GM13977 (cell line): ENCODE results near the gene MATN4.

Experiments
- DNase-seq: peaks from one replicate; pipeline ENCODE4 v3.0.0; 2012; ENCODE audit warnings: low spot score
- in situ Hi-C: fragments of 300-500 bp; cut with MboI; formaldehyde crosslinking; loops from one replicate; pipeline ENCODE4 v1.12.0; 2022; ENCODE audit warnings: low sequenced_read_pairs, low pct_unique_long_range_greater_than_20kb, mixed read lengths, inconsistent platforms; ENCODE audit not compliant: unreplicated experiment
- TF ChIP-seq, protein P1 (sequence below): IDR thresholded peaks from 2 replicates; pipeline ENCODE4 v1.5.1; 2012; ENCODE audit warnings: mild to moderate bottlenecking, control low read depth; ENCODE audit not compliant: insufficient read depth; ENCODE audit errors: extremely low read depth, missing control alignments

MATN4 gene

DNA sequence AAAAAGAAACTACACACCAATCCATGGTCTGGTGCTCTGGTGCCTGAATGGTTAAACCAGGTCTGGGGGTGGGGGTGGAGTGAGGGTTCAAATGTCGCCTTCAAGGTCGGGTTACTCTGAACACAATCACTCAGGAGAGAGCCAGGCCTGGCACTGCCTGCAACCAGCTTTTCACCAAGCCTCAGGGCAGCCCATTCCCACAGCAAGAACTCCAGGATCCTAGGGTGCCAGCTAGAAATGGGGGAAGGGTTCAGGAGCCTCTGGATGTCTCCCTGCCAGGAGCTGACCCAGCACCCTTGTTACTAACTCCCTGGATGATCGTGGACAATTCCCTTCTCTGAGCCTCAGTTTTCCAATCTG, 33.5 kb upstream of the MATN4 start:
- TF ChIP-seq, protein P1, sequence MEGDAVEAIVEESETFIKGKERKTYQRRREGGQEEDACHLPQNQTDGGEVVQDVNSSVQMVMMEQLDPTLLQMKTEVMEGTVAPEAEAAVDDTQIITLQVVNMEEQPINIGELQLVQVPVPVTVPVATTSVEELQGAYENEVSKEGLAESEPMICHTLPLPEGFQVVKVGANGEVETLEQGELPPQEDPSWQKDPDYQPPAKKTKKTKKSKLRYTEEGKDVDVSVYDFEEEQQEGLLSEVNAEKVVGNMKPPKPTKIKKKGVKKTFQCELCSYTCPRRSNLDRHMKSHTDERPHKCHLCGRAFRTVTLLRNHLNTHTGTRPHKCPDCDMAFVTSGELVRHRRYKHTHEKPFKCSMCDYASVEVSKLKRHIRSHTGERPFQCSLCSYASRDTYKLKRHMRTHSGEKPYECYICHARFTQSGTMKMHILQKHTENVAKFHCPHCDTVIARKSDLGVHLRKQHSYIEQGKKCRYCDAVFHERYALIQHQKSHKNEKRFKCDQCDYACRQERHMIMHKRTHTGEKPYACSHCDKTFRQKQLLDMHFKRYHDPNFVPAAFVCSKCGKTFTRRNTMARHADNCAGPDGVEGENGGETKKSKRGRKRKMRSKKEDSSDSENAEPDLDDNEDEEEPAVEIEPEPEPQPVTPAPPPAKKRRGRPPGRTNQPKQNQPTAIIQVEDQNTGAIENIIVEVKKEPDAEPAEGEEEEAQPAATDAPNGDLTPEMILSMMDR = no peak
- in situ Hi-C loops = no loop called here
- no peak for DNase-seq

DNA sequence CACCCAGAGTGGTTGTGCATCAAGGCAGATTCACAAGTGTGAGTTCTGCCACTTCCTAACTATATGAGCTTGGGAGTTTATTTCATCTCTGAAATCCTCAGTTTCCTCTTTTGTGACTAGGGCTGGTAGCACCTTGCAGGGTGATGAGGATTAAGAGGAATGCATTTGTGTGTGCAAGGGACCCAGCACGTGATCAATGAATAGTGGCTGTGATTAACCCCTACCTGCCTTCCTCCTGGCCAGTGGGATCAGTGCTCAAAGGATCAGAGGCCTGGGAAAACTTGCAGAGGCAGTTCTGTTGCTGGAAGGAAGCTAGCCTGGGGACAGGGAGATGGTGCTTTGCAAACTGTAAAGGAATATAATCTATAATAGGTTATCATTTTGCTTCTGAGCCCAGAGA, 32.9 kb upstream of the MATN4 start:
- DNase-seq = no peak
- in situ Hi-C loops = no loop called here
- TF ChIP-seq, protein P1 = no peak

DNA sequence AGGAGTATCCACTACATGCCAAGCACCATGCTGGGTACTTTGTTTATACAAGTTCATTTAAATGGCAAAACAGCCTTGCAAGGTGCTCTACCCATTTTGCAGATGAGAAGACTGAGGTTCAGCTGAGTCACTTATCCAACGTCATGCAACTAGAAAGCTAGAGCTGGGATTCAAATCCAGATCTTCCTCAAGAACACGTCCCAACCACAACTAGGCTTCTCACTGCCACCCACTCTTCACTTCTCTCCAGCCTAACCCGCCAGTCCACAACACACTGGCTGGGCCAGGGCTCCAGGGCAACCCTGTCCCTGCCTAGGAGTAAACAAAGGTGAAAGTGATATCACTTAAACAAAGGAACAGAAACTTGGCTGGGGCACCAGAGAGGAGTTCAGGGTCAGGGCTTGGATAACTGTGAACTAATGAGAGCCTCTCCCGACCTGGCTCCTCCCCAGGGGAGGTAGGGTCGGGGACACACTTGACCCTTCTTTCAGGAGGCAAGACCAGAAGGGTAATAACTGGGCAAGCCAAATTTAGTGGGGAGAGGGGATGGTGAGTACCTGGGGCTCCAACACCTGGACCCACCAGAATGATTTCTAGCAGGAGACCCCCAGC, 32.2 kb upstream of the MATN4 start:
- TF ChIP-seq, protein P1 = no peak

DNA sequence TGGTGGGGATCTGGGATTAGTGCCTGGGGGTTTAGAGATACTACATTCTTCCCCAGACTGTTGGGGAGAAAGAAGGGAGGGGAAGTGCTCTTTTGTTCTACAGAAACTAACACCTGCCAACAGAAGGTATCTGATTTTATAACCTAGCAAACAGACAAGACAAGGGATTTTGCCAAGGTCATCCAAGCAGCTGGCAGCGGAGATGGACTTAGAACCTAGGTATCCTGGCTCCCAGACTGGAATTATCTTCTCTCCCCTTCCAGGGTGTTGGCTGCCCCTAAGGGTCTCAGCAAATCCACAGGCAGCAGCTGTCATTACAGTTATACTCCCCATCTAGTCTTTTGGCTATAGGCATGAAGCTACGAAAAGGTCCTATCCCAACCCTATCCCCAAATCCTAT, 31.7 kb upstream of the MATN4 start:
- TF ChIP-seq, protein P1 = no peak
- DNase-seq = no peak
- in situ Hi-C loops = no loop called here

More for the DNA sequence above, 32.2 kb upstream of the MATN4 start:
- in situ Hi-C loops = no loop called here
- DNase-seq = no peak

DNA sequence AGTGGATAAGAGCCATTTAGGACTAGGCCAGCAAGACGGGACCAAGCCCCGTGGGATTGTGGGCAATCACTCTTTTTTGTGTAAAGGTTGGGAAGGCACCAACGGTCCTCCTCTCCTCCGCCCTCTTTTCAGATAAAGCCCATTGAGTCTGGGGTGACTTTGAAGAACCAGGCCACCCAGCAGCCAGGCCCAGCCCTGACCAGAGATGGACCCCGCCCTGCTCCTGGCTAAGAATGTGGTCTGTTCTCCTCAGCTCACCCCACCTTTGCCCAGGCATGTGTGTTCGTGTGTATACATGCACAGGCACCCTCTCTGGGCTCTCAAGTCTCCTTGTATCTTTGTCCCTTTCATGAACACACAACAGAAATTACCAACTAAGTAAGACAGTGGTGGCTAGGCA, 31.0 kb upstream of the MATN4 start:
- DNase-seq = no peak
- in situ Hi-C loops = no loop called here
- TF ChIP-seq, protein P1 = no peak

DNA sequence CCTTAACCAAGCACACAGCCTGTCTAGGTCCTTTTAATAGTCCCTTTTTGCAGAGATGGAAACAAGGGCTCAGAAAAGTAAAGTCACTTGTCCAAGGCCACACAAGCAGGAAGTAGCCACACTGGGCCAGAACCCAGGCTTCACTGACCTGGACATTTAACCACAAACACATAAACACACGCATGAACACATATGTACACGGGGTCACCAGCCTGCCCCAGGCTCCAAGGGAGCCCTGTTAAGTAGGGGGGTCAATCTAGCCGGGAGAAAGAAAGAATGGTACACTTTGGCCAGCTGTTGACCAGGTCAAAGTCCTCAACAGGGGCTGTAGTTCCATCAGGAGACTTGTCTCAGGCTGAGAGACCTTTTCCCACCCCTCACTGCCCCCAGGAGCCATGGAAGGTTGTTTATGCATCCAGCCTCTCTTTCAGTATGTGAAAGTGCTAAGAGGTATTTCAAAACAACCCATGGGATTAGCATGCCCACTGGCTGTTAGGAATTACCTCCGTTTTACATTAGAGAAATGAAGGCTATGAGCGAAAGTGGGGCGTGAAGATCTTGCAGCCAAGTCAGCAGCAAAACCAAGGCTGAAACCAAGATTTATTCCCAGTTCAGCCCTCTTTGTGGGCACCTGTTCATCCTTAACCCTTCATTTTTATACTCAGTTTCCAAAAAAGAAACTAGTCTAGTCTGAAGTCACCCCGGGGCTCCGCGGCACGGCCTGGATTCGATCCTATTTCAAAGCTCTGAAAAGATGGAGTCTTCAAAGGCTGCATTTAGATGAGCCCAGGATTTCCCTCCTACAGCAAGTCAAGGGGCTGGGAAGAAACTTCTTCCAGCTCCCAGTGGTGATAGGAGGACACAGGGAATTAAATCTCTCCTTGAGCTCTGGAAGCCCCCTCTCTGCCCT, 30.3 kb upstream of the MATN4 start:
- no peak for DNase-seq
- in situ Hi-C loops = no loop called here
- TF ChIP-seq, protein P1 = no peak
